ENCODE results near the gene BAIAP2L1.

- TF ChIP-seq, protein P1, sequence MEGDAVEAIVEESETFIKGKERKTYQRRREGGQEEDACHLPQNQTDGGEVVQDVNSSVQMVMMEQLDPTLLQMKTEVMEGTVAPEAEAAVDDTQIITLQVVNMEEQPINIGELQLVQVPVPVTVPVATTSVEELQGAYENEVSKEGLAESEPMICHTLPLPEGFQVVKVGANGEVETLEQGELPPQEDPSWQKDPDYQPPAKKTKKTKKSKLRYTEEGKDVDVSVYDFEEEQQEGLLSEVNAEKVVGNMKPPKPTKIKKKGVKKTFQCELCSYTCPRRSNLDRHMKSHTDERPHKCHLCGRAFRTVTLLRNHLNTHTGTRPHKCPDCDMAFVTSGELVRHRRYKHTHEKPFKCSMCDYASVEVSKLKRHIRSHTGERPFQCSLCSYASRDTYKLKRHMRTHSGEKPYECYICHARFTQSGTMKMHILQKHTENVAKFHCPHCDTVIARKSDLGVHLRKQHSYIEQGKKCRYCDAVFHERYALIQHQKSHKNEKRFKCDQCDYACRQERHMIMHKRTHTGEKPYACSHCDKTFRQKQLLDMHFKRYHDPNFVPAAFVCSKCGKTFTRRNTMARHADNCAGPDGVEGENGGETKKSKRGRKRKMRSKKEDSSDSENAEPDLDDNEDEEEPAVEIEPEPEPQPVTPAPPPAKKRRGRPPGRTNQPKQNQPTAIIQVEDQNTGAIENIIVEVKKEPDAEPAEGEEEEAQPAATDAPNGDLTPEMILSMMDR (IDR thresholded peaks at IDR 0.05; ENCODE audit: low read depth, low read length) = no peak
- no peak for TF ChIP-seq MAX (IDR thresholded peaks at IDR 0.05; ENCODE audit: low read depth, low read length)
Measured at GRCh38 chr7:98348726-98349474, 52.0 kb downstream of the BAIAP2L1 start.

Measured in NB4 (cell line).